Activated CD4-positive, CD25-positive, alpha-beta regulatory T cell treated with anti-CD3 and anti-CD28 coated beads, Interleukin-2, amount 50 U/mL, for 72 hours (primary cell): ENCODE data around the gene OTOP3.

ENCODE experiments used
- DNase-seq: peaks from one replicate; pipeline ENCODE4 v3.0.0; 2021

The OTOP3 gene

GRCh38 chr17:74990581-74991105, 54.9 kb downstream of the OTOP3 start:
- no peak for DNase-seq

GRCh38 chr17:74992223-74992622, 56.5 kb downstream of the OTOP3 start:
- no peak for DNase-seq

GRCh38 chr17:74994440-74994839, 58.7 kb downstream of the OTOP3 start:
- no peak for DNase-seq

GRCh38 chr17:74995847-74996246, 60.1 kb downstream of the OTOP3 start:
- no peak for DNase-seq

GRCh38 chr17:74998783-74999182, 63.1 kb downstream of the OTOP3 start:
- DNase-seq: no peak

- no peak for DNase-seq
Observed at GRCh38 chr17:74999523-74999922, 63.8 kb downstream of the OTOP3 start.
